Small intestine (tissue), 7 donors: ENCODE measurements around the gene RCBTB1. TPM values are rescaled to one million over a fixed set of nuclear protein-coding genes. Genes with fewer than 3 reads are reported as not detected.

ENCODE experiments used
- DNase-seq, 2 donors: peaks; one replicate each; pipeline versions ENCODE4 v3.0.0 to v3.0.0-alpha.2; 2013
- FAIRE-seq: peaks from 2 replicates; lab custom pipeline; 2012; peaks lifted over from hg19 to GRCh38; lab: Jason Lieb, UNC
- H3K27ac ChIP-seq, 3 donors: one replicate each; pipeline ENCODE4 v1.5.1; 2013; ENCODE audit warnings: low read length in 2 of 3, mild to moderate bottlenecking in 2 of 3, control low read depth in 1 of 3, inconsistent platforms in 1 of 3, low read depth in 1 of 3, moderate library complexity in 1 of 3
- H3K27me3 ChIP-seq, 3 donors: one replicate each; pipeline ENCODE4 v1.6.1; 2013; ENCODE audit warnings: low read length in 3 of 3, inconsistent platforms in 1 of 3; ENCODE audit not compliant: control insufficient read depth in 3 of 3, insufficient read depth in 3 of 3
- H3K36me3 ChIP-seq, 3 donors: one replicate each; pipeline ENCODE4 v1.6.1; 2013; ENCODE audit warnings: low read length in 3 of 3, inconsistent platforms in 1 of 3, low read depth in 1 of 3, mild to moderate bottlenecking in 1 of 3, moderate library complexity in 1 of 3; ENCODE audit not compliant: control insufficient read depth in 3 of 3, insufficient read depth in 2 of 3
- H3K4me1 ChIP-seq, 3 donors: one replicate each; pipeline ENCODE4 v1.6.1; 2013; ENCODE audit warnings: low read length in 2 of 3, inconsistent platforms in 1 of 3, low read depth in 1 of 3, mild to moderate bottlenecking in 1 of 3, moderate library complexity in 1 of 3; ENCODE audit not compliant: control insufficient read depth in 3 of 3, insufficient read depth in 2 of 3
- H3K4me3 ChIP-seq, 3 donors: one replicate each; pipeline ENCODE4 v1.5.1; 2013; ENCODE audit warnings: low read length in 3 of 3, control low read depth in 1 of 3, inconsistent platforms in 1 of 3, low read depth in 1 of 3, mild to moderate bottlenecking in 1 of 3, moderate library complexity in 1 of 3
- H3K9me3 ChIP-seq, 2 donors: one replicate each; pipeline ENCODE4 v1.6.1; 2013; ENCODE audit warnings: low read depth in 1 of 2, low read length in 1 of 2; ENCODE audit not compliant: control insufficient read depth in 2 of 2, insufficient read depth in 1 of 2
- WGBS, 3 donors: extraction: QIAGEN DNeasy Blood & Tissue Kit; methylation state at CpG; one replicate each; pipeline ENCODE4 v1.1.7; 2013; 5-methylcytosine and 5-hydroxymethylcytosine counted together
- polyA plus RNA-seq, 4 donors: library from polyadenylated mRNA; stranded (reverse) in 3 of 4; unstranded in 1 of 4; fragments of 200-250 nt in 3 of 4; fragments of 120-200 nt in 1 of 4; gene quantifications; one replicate each; pipeline versions ENCODE4 v1.2.1 to v1.2.3, GENCODE V29; 2013
- donor health status: healthy with polysubstance abuse.
- donor health status: control.
- donor health status: control.
- donor health status: Bipolar disorder and iron deficiency.
- donor health status: healthy.

The RCBTB1 gene
- polyA plus RNA-seq, 4 donors: 5.4 to 40.5 (median 6.3) TPM

- Histone ChIP-seq H3K27me3 (no peaks in the 10 kb centered on the region), H3K4me3 (no peak overlapping the region), H3K4me1 (peaks cover 0 to 4% (median 0%) of the 10 kb centered on the region in 3 donors), H3K9me3 (no peaks in the 10 kb centered on the region), H3K36me3 (peaks cover 0 to 15% (median 0%) of the 10 kb centered on the region in 3 donors), H3K27ac (no peak overlapping the region)
- WGBS, 3 donors: 97 to 100% (median 99%) methylated on average over 3 of the region's 3 CpGs
- DNase-seq: no peak
- FAIRE-seq: no peak
Measured at GRCh38 chr13:49559006-49559405, 26.4 kb downstream of the RCBTB1 start.

GRCh38 chr13:49554387-49554786 lies 31.0 kb downstream of the RCBTB1 start:
- FAIRE-seq: no peak
- 86 to 88% (median 86%) methylated on average over 11 of the region's 11 CpGs for WGBS, 3 donors

GRCh38 chr13:49553888-49554287 lies 31.5 kb downstream of the RCBTB1 start:
- FAIRE-seq: no peak
- H3K27me3 ChIP-seq: no peaks in the 10 kb centered on the region

More at GRCh38 chr13:49554387-49554786, 31.0 kb downstream of the RCBTB1 start:
- H3K4me1 ChIP-seq: no peaks in the 10 kb centered on the region
- no peaks in the 10 kb centered on the region for H3K27me3 ChIP-seq
- H3K36me3 ChIP-seq: peaks cover 0 to 29% (median 2%) of the 10 kb centered on the region in 3 donors
- no peaks in the 10 kb centered on the region for H3K9me3 ChIP-seq
- DNase-seq: no peak
- H3K27ac ChIP-seq: no peak overlapping the region
- H3K4me3 ChIP-seq: no peak overlapping the region

GRCh38 chr13:49550942-49551644 lies 34.3 kb downstream of the RCBTB1 start:
- no peak for DNase-seq
- 87 to 96% (median 88%) methylated on average over 10 of the region's 10 CpGs for WGBS, 3 donors
- Histone ChIP-seq H3K9me3 (no peaks in the 10 kb centered on the region), H3K27me3 (no peaks in the 10 kb centered on the region), H3K4me3 (no peak overlapping the region), H3K27ac (no peak overlapping the region), H3K36me3 (peaks cover 2 to 32% (median 4%) of the 10 kb centered on the region in 3 donors), H3K4me1 (no peaks in the 10 kb centered on the region)
- FAIRE-seq: no peak

More at GRCh38 chr13:49553888-49554287, 31.5 kb downstream of the RCBTB1 start:
- no peak for DNase-seq
- no peaks in the 10 kb centered on the region for H3K9me3 ChIP-seq
- 96% methylated on average over 2 of the region's 2 CpGs for WGBS, 3 donors
- H3K36me3 ChIP-seq: peaks cover 0 to 32% (median 2%) of the 10 kb centered on the region in 3 donors
- H3K4me1 ChIP-seq: no peaks in the 10 kb centered on the region
- no peak overlapping the region for H3K27ac ChIP-seq
- no peak overlapping the region for H3K4me3 ChIP-seq

GRCh38 chr13:49549289-49549688 lies 36.1 kb downstream of the RCBTB1 start:
- H3K27ac ChIP-seq: no peak overlapping the region
- FAIRE-seq: no peak
- no peaks in the 10 kb centered on the region for H3K4me1 ChIP-seq
- no peaks in the 10 kb centered on the region for H3K9me3 ChIP-seq
- peaks cover 2 to 28% (median 4%) of the 10 kb centered on the region in 3 donors for H3K36me3 ChIP-seq
- DNase-seq: no peak
- 87 to 92% (median 88%) methylated on average over 15 of the region's 15 CpGs for WGBS, 3 donors
- no peaks in the 10 kb centered on the region for H3K27me3 ChIP-seq
- no peak overlapping the region for H3K4me3 ChIP-seq

- 91 to 99% (median 97%) methylated on average over 9 of the region's 9 CpGs for WGBS, 3 donors
- Histone ChIP-seq H3K36me3 (peaks cover 2 to 30% (median 5%) of the 10 kb centered on the region in 3 donors), H3K9me3 (no peaks in the 10 kb centered on the region), H3K4me1 (no peaks in the 10 kb centered on the region), H3K27ac (no peak overlapping the region), H3K27me3 (no peaks in the 10 kb centered on the region), H3K4me3 (no peak overlapping the region)
- DNase-seq (no peak), FAIRE-seq (no peak)
Measured at GRCh38 chr13:49546561-49546960, 38.8 kb downstream of the RCBTB1 start.

- Histone ChIP-seq H3K4me3 (no peak overlapping the region), H3K27me3 (no peaks in the 10 kb centered on the region), H3K27ac (no peak overlapping the region), H3K4me1 (no peaks in the 10 kb centered on the region), H3K36me3 (peaks cover 3 to 25% (median 6%) of the 10 kb centered on the region in 3 donors), H3K9me3 (no peaks in the 10 kb centered on the region)
- DNase-seq (no peak), FAIRE-seq (no peak)
- 91 to 96% (median 92%) methylated on average over 4 of the region's 4 CpGs for WGBS, 3 donors
Measured at GRCh38 chr13:49545661-49546060, 39.7 kb downstream of the RCBTB1 start.

- FAIRE-seq (no peak), DNase-seq (no peak)
- Histone ChIP-seq H3K36me3 (peaks cover 5 to 15% (median 9%) of the 10 kb centered on the region in 3 donors), H3K9me3 (no peaks in the 10 kb centered on the region), H3K27ac (no peak overlapping the region), H3K4me3 (no peak overlapping the region), H3K27me3 (no peaks in the 10 kb centered on the region), H3K4me1 (no peaks in the 10 kb centered on the region)
- WGBS, 3 donors: 92 to 96% (median 95%) methylated on average over 3 of the region's 3 CpGs
Measured at GRCh38 chr13:49543656-49544055, 41.7 kb downstream of the RCBTB1 start.
